HepG2 (cell line): ENCODE measurements around the gene WDR37. TPM values are rescaled to one million over a fixed set of nuclear protein-coding genes. Genes with fewer than 3 reads are reported as not detected.
A peak's percentile ranks its signal among the peaks of the same experiment; 100 is the strongest.

Experiments used
- ATAC-seq: fragments of 200-7000 bp; cut with Tn5 transposase; 3 replicates; pipeline ENCODE4 v1.9.1; 2020; ENCODE audit warnings: mild to moderate bottlenecking, moderate library complexity
- BruUV-seq: library from RNA; stranded (reverse); fragments of 400-500 nt; replicated peaks from 2 replicates; lab custom pipeline; 2021; lab: Mats Ljungman, UMichigan
- CTCF ChIA-PET: fragments of 300-600 bp; formaldehyde crosslinking; extraction: SDS; loops from one replicate; lab custom pipeline; 2021; ENCODE audit warnings: low total read pairs, inconsistent platforms, low intra/inter-chr PET ratio; lab: Yijun Ruan, JAX
- POLR2A ChIA-PET: fragments of 350-600 bp; sonication (Branson Sonifier 250); formaldehyde crosslinking; loops from one replicate; lab custom pipeline; 2020; ENCODE audit warnings: antibody characterized with exemption, inconsistent platforms; lab: Yijun Ruan, JAX
- DNase-seq: peaks from one replicate; pipeline ENCODE4 v3.0.0-alpha.2; 2015; ENCODE audit warnings: low spot score
- FAIRE-seq: peaks from 3 replicates; lab custom pipeline; 2011; peaks lifted over from hg19 to GRCh38; lab: Jason Lieb, UNC
- H2AFZ ChIP-seq: one replicate; pipeline ENCODE4 v1.6.1; 2011; ENCODE audit warnings: low read length, inconsistent platforms
- H3K27ac ChIP-seq: fragments of 300-600 bp; 3 replicates; pipeline ENCODE4 v1.8.0; 2011; ENCODE audit warnings: mixed run types, mild to moderate bottlenecking, mixed read lengths, low read length, inconsistent platforms; ENCODE audit not compliant: insufficient read depth; ENCODE audit errors: extremely low read length
- H3K27me3 ChIP-seq, 2 experiments: fragments of 200-600 bp in 1 of 2; 2 replicates in 1 of 2; 3 replicates in 1 of 2; pipeline versions ENCODE4 v1.6.0 to v1.8.0; 2011; ENCODE audit warnings: low read length in 2 of 2, mild to moderate bottlenecking in 2 of 2, moderate library complexity in 2 of 2, inconsistent platforms in 1 of 2; ENCODE audit not compliant: insufficient read depth in 2 of 2, control insufficient read depth in 1 of 2
- H3K36me3 ChIP-seq, 2 experiments: fragments of 200-600 bp in 1 of 2; replicated peaks in 1 of 2; 2 replicates in 1 of 2; 3 replicates in 1 of 2; pipeline versions ENCODE4 v1.5.1 to v1.8.0; 2011; ENCODE audit warnings: low read length in 2 of 2, inconsistent platforms in 1 of 2; ENCODE audit not compliant: insufficient read depth in 2 of 2, control insufficient read depth in 1 of 2
- H3K4me1 ChIP-seq: 2 replicates; pipeline ENCODE4 v1.5.1; 2012; ENCODE audit warnings: low read length, inconsistent platforms; ENCODE audit not compliant: insufficient read depth
- H3K4me2 ChIP-seq: 2 replicates; pipeline ENCODE4 v1.6.0; 2011; ENCODE audit warnings: low read depth, low read length, inconsistent platforms
- H3K4me3 ChIP-seq, 3 experiments: fragments of 200-600 bp in 1 of 3; sonication (generic), shearing (Covaris generic) in 1 of 3; replicated peaks in 1 of 3; 2 replicates each; pipeline ENCODE4 v1.5.1; 2011 to 2016; ENCODE audit warnings: low read length in 3 of 3, inconsistent platforms in 2 of 3, low read depth in 2 of 3, mild to moderate bottlenecking in 2 of 3, control low read depth in 1 of 3, mixed read lengths in 1 of 3; ENCODE audit not compliant: insufficient read depth in 1 of 3
- H3K79me2 ChIP-seq: one replicate; pipeline ENCODE4 v1.6.1; 2011; ENCODE audit warnings: low read length, inconsistent platforms; ENCODE audit not compliant: insufficient read depth
- H3K9ac ChIP-seq: 2 replicates; pipeline ENCODE4 v1.6.0; 2011; ENCODE audit warnings: mild to moderate bottlenecking, low read depth, low read length, inconsistent platforms; ENCODE audit not compliant: insufficient read depth
- H3K9me3 ChIP-seq: 2 replicates; pipeline ENCODE4 v1.5.1; 2012; ENCODE audit warnings: mild to moderate bottlenecking, low read length
- H4K20me1 ChIP-seq: 2 replicates; pipeline ENCODE4 v1.6.0; 2011; ENCODE audit warnings: inconsistent platforms, mild to moderate bottlenecking, low read length, moderate library complexity; ENCODE audit not compliant: insufficient read depth
- HDAC6 ChIP-seq: fragments of 200-600 bp; sonication (generic); IDR thresholded peaks from 2 replicates; pipeline ENCODE4 v1.7.0; 2017; ENCODE audit warnings: mild to moderate bottlenecking, antibody characterized with exemption, low read length, low read depth
- RFX1 ChIP-seq: fragments of 450-650 bp; IDR thresholded peaks from 2 replicates; pipeline ENCODE4 v1.6.1; 2017
- SMAD3 ChIP-seq: sonication (generic); formaldehyde crosslinking; IDR thresholded peaks from 2 replicates; pipeline ENCODE4 v1.4.0; 2020; ENCODE audit warnings: missing genetic modification reagents
- SYNCRIP ChIP-seq: fragments of 200-400 bp; formaldehyde crosslinking; IDR thresholded peaks from 2 replicates; pipeline ENCODE4 v1.6.1; 2018; ENCODE audit warnings: mild to moderate bottlenecking, low read depth, low read length; ENCODE audit not compliant: insufficient read depth
- ZNF260 ChIP-seq: sonication (generic); formaldehyde crosslinking; IDR thresholded peaks from 2 replicates; pipeline ENCODE4 v1.4.0; 2020; ENCODE audit warnings: missing genetic modification reagents, low read depth, mild to moderate bottlenecking, borderline replicate concordance
- ZNF709 ChIP-seq: sonication (generic); formaldehyde crosslinking; IDR thresholded peaks from 2 replicates; pipeline ENCODE4 v1.5.0; 2020; ENCODE audit warnings: mild to moderate bottlenecking, missing genetic modification reagents
- WGBS: methylation state at CpG from one replicate; pipeline ENCODE4 v1.1.6; 2017; ENCODE audit warnings: low lambda C conversion rate; 5-methylcytosine and 5-hydroxymethylcytosine counted together
- in situ Hi-C: cut with HindIII; loops from 2 replicates; pipeline ENCODE4 v1.10.0; 2017; ENCODE audit warnings: low pct_unique_long_range_greater_than_20kb; ENCODE audit not compliant: extremely low pct_ligation_motif_present
- intact Hi-C: fragments of 100-400 bp; cut with micrococcal nuclease; formaldehyde crosslinking; loops from one replicate; pipeline ENCODE4 v1.10.0; 2022; ENCODE audit not compliant: unreplicated experiment
- polyA plus RNA-seq, 8 experiments: library from polyadenylated mRNA; depleted of rRNA in 3 of 8; stranded (reverse) in 7 of 8; unstranded in 1 of 8; fragments of >200 nt; fragmentation: Illumina TruSeq in 4 of 8; extraction: Trizol in 4 of 8; gene quantifications; 2 replicates each; pipeline versions ENCODE4 v1.2.1 to v1.2.3, GENCODE V29; 2011 to 2016; ENCODE audit warnings: low read depth in 4 of 8, missing spikeins in 1 of 8, mixed read lengths in 1 of 8; ENCODE audit not compliant: insufficient read depth in 1 of 8
- total RNA-seq, 5 experiments: library from RNA; depleted of rRNA; stranded (reverse); fragments of >200 nt; fragmentation: Illumina TruSeq; extraction: Trizol; gene quantifications; 2 replicates each; pipeline ENCODE4 v1.2.3, GENCODE V29; 2016; ENCODE audit warnings: low read depth in 1 of 5
- TF ChIP-seq, protein P1 (sequence below): sonication (generic); formaldehyde crosslinking; IDR thresholded peaks from 2 replicates; pipeline ENCODE4 v1.4.0; 2020; ENCODE audit warnings: missing genetic modification reagents
- TF ChIP-seq, protein P2 (sequence below): sonication (generic); formaldehyde crosslinking; IDR thresholded peaks from 2 replicates; pipeline ENCODE4 v1.9.0; 2021; ENCODE audit warnings: missing genetic modification reagents, mild to moderate bottlenecking, borderline replicate concordance
- TF ChIP-seq, protein P3 (sequence below): sonication (generic); formaldehyde crosslinking; IDR thresholded peaks from 2 replicates; pipeline ENCODE4 v1.8.0; 2022; ENCODE audit warnings: mild to moderate bottlenecking, missing genetic modification reagents; ENCODE audit not compliant: insufficient replicate concordance

The WDR37 gene
- total and polyA plus RNA-seq, 2 of the 13 experiments (the other 11 are each of a cell fraction or from before 2014, with no cell fraction given), result 5.9 to 7.5 TPM

DNA sequence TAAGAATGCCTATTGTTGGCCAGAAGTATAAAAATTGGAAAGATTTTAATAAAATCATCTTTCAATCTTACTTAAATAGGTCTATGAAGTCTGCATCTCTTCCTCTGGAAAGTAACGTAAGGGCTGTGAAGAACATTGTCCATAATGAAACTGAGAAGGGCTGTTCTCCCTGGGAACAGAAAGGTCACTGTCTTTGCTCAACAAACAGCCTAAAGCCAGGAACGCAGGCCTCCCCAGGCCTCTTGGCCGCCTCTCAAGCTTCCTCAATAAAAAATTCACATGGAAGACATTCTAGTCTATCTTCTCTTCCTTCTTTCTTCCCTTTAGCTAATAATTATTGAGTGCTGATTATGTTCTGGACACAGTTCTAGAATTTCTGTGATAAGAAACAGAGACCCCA, 21.4 kb upstream of the WDR37 start:
- no peak for DNase-seq
- Histone ChIP-seq H3K9me3 (no peaks in the 10 kb centered on the region), H3K4me1 (no peaks in the 10 kb centered on the region), H2AFZ (peak overlapping the region; percentile 65), H3K4me3 (0 out of 6 replicates have a peak overlapping the region, but pooled peaks of 1 of the 3 experiments have one; percentile 8), H3K27ac (no peak overlapping the region), H3K4me2 (0 out of 2 replicates have a peak overlapping the region, but pooled peaks have one; percentile 16), H3K79me2 (no peaks in the 10 kb centered on the region), H3K36me3 (no peaks in the 10 kb centered on the region), H4K20me1 (0 out of 2 replicates have a peak, but pooled peaks cover 6% of the 10 kb centered on the region), H3K27me3 (no peaks in the 10 kb centered on the region), H3K9ac (no peak overlapping the region)
- CTCF ChIA-PET, result no interaction called here
- TF ChIP-seq ZNF709 (CRISPR knock-in tag), result no peak
- BruUV-seq, result no TSS peak
- FAIRE-seq, result no peak
- POLR2A ChIA-PET, result interaction anchor here (1.6 kb wide), 1 partner anchor 14 kb away, joined by 5 read pairs; the partner anchor contains the start of gene IDI1
- in situ Hi-C loops, result no loop called here
- intact Hi-C loops, result no loop called here
- peak; percentile 6; the same call in 2 of the 3 replicates for ATAC-seq
- WGBS, result 23% methylated on average over 3 of the region's 3 CpGs

DNA sequence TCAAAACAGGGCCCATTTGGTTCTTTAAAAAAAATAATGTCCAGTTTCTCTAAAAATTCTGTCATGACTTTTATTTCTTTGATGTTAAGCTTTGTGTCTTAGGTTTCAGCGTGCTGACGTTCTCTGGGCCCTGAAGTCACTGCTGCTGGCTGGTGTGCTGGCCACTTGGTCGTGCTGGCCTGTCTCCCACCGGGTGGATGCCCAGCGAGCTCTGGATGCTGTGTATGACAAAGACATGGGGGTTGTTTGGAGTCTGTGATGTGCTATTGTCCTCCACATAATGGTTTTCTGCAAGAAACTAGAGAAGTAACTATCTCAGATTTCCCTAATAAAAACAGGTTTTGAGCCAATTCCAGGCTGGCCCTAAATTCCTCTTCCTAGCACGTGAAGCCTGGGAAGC, 21.0 kb upstream of the WDR37 start:
- ChIA-PET CTCF (no interaction called here), POLR2A (interaction anchor here (1.6 kb wide), 1 partner anchor 14 kb away, joined by 5 read pairs; the partner anchor contains the start of gene IDI1)
- H3K4me1 ChIP-seq, result no peaks in the 10 kb centered on the region
- BruUV-seq, result no TSS peak
- 0 out of 6 replicates have a peak overlapping the region, but pooled peaks of 1 of the 3 experiments have one; percentile 8 for H3K4me3 ChIP-seq
- no peaks in the 10 kb centered on the region for H3K27me3 ChIP-seq
- no peak for DNase-seq
- peak; percentile 49 for ATAC-seq
- TF ChIP-seq, protein P1, sequence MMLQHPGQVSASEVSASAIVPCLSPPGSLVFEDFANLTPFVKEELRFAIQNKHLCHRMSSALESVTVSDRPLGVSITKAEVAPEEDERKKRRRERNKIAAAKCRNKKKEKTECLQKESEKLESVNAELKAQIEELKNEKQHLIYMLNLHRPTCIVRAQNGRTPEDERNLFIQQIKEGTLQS (CRISPR knock-in tag), result no peak
- no peak for TF ChIP-seq ZNF260
- no peak for TF ChIP-seq SMAD3
- TF ChIP-seq HDAC6, result no peak
- no peak for TF ChIP-seq RFX1
- TF ChIP-seq, protein P2, sequence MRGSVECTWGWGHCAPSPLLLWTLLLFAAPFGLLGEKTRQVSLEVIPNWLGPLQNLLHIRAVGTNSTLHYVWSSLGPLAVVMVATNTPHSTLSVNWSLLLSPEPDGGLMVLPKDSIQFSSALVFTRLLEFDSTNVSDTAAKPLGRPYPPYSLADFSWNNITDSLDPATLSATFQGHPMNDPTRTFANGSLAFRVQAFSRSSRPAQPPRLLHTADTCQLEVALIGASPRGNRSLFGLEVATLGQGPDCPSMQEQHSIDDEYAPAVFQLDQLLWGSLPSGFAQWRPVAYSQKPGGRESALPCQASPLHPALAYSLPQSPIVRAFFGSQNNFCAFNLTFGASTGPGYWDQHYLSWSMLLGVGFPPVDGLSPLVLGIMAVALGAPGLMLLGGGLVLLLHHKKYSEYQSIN (CRISPR knock-in tag), result no peak
- TF ChIP-seq SYNCRIP, result no peak
- TF ChIP-seq, protein P3, sequence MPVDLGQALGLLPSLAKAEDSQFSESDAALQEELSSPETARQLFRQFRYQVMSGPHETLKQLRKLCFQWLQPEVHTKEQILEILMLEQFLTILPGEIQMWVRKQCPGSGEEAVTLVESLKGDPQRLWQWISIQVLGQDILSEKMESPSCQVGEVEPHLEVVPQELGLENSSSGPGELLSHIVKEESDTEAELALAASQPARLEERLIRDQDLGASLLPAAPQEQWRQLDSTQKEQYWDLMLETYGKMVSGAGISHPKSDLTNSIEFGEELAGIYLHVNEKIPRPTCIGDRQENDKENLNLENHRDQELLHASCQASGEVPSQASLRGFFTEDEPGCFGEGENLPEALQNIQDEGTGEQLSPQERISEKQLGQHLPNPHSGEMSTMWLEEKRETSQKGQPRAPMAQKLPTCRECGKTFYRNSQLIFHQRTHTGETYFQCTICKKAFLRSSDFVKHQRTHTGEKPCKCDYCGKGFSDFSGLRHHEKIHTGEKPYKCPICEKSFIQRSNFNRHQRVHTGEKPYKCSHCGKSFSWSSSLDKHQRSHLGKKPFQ, result no peak
- FAIRE-seq, result no peak
- H3K79me2 ChIP-seq, result no peaks in the 10 kb centered on the region
- peak overlapping the region; percentile 65 for H2AFZ ChIP-seq
- intact Hi-C loops (no loop called here), in situ Hi-C loops (no loop called here)
- 42% methylated on average over 6 of the region's 6 CpGs for WGBS
- H3K4me2 ChIP-seq, result peak overlapping the region; percentile 16; the same call in 1 of the 2 replicates
- no peak overlapping the region for H3K9ac ChIP-seq
- peaks cover 1 to 3% of the 10 kb centered on the region in 2 experiments; a peak in 3 of 5 replicates for H3K36me3 ChIP-seq
- no peak overlapping the region for H3K27ac ChIP-seq
- no peaks in the 10 kb centered on the region for H3K9me3 ChIP-seq
- 0 out of 2 replicates have a peak, but pooled peaks cover 6% of the 10 kb centered on the region for H4K20me1 ChIP-seq
